Progenitor cell of endocrine pancreas (in vitro differentiated cells): ENCODE results near the gene ALDH3A2. TPM values are rescaled to one million over a fixed set of nuclear protein-coding genes. Genes with fewer than 3 reads are reported as not detected.

Experiments
- DNase-seq: peaks from one replicate; pipeline ENCODE4 v3.0.0; 2021; ENCODE audit warnings: low spot score; ENCODE audit not compliant: unreplicated experiment
- H3K27ac Mint-ChIP-seq: 2 replicates; pipeline ENCODE4 v1.8.0; 2021; ENCODE audit warnings: mild to moderate bottlenecking, moderate library complexity, mixed read lengths
- H3K27me3 Mint-ChIP-seq: 2 replicates; pipeline ENCODE4 v1.8.0; 2021; ENCODE audit warnings: mixed read lengths
- H3K36me3 Mint-ChIP-seq: 2 replicates; pipeline ENCODE4 v1.8.0; 2022; ENCODE audit warnings: mixed read lengths; ENCODE audit not compliant: insufficient read depth
- H3K4me1 Mint-ChIP-seq: 2 replicates; pipeline ENCODE4 v1.8.0; 2021; ENCODE audit warnings: low read depth, mixed read lengths
- H3K4me3 Mint-ChIP-seq: 2 replicates; pipeline ENCODE4 v1.8.0; 2021; ENCODE audit warnings: low read depth, mild to moderate bottlenecking, moderate library complexity, mixed read lengths
- H3K9me3 Mint-ChIP-seq: 2 replicates; pipeline ENCODE4 v1.8.0; 2021; ENCODE audit warnings: low read depth, mixed read lengths
- CTCF ChIP-seq: fragments of 200-600 bp; sonication (generic); IDR thresholded peaks from one replicate; pipeline ENCODE4 v1.5.0; 2021; ENCODE audit warnings: antibody characterized with exemption, mild to moderate bottlenecking; ENCODE audit not compliant: unreplicated experiment
- long read RNA-seq: library from polyadenylated mRNA; unstranded; transcript quantifications from one replicate; pipeline ENCODE4 v2.0.0, GENCODE V29; 2020
- total RNA-seq: library from RNA; stranded (reverse); gene quantifications from 2 replicates; pipeline ENCODE4 v1.2.1, GENCODE V29; 2021

Gene ALDH3A2
- total RNA-seq, result 127 and 145 TPM in 2 replicates
- long read RNA-seq, transcript ALDH3A2-225 (9 exons, 1,558 nt), result minor isoform, 10 of 712 reads
- long read RNA-seq, transcript ALDH3A2-203 (11 exons, 3,640 nt), result minor isoform, 17 of 712 reads
- long read RNA-seq, transcript ALDH3A2-202 (11 exons, 3,828 nt), result minor isoform, 51 of 712 reads
- long read RNA-seq, transcript ALDH3A2-201 (10 exons, 3,928 nt), result major isoform, 545 of 712 reads
- long read RNA-seq, partial matches to known transcripts, result 21 of 712 reads
- long read RNA-seq, other reads (novel, unspliced or antisense), result 59 of 712 reads

GRCh38 chr17:19648475-19649273 lies at the start of gene ALDH3A2:
TSS of gene ALDH3A2 (plus strand) at chr17:19648751. CDS start at chr17:19648972, 221 bp downstream.
- DNase-seq, result peak; percentile 95

GRCh38 chr17:19610311-19610710 lies 38.2 kb upstream of the ALDH3A2 start:
- H3K4me1 Mint-ChIP-seq, result peaks cover 3% of the 10 kb centered on the region
- no peaks in the 10 kb centered on the region for H3K27me3 Mint-ChIP-seq
- peaks cover 3% of the 10 kb centered on the region for H3K9me3 Mint-ChIP-seq
- no peaks in the 10 kb centered on the region for H3K36me3 Mint-ChIP-seq
- H3K27ac Mint-ChIP-seq, result no peak overlapping the region
- TF ChIP-seq CTCF, result no peak
- no peak overlapping the region for H3K4me3 Mint-ChIP-seq
- no peak for DNase-seq

More at GRCh38 chr17:19648475-19649273, at the start of gene ALDH3A2:
- peak within 1 kb of the TSS; percentile 84 for H3K4me3 Mint-ChIP-seq
- no peaks in the 10 kb centered on the region for H3K9me3 Mint-ChIP-seq
- peak within 1 kb of the TSS; percentile 97 for H3K27ac Mint-ChIP-seq
- TF ChIP-seq CTCF, result peak; percentile 23
- peaks cover 48% of the 10 kb centered on the region for H3K4me1 Mint-ChIP-seq
- peaks cover 14% of the 10 kb centered on the region for H3K36me3 Mint-ChIP-seq
- peaks cover 2% of the 10 kb centered on the region for H3K27me3 Mint-ChIP-seq

- Mint-ChIP-seq H3K27me3 (no peaks in the 10 kb centered on the region), H3K9me3 (peaks cover 3% of the 10 kb centered on the region), H3K4me3 (no peak overlapping the region), H3K4me1 (peaks cover 3% of the 10 kb centered on the region), H3K27ac (no peak overlapping the region), H3K36me3 (no peaks in the 10 kb centered on the region)
- no peak for TF ChIP-seq CTCF
- no peak for DNase-seq
These were observed 37.7 kb upstream of the ALDH3A2 start for GRCh38 chr17:19610879-19611278.

GRCh38 chr17:19613979-19614378 lies 34.6 kb upstream of the ALDH3A2 start:
- no peak for TF ChIP-seq CTCF
- Mint-ChIP-seq H3K27me3 (no peaks in the 10 kb centered on the region), H3K4me3 (no peak overlapping the region), H3K36me3 (peaks cover 4% of the 10 kb centered on the region), H3K4me1 (peaks cover 3% of the 10 kb centered on the region), H3K27ac (no peak overlapping the region), H3K9me3 (peaks cover 20% of the 10 kb centered on the region)
- DNase-seq, result no peak

DNA sequence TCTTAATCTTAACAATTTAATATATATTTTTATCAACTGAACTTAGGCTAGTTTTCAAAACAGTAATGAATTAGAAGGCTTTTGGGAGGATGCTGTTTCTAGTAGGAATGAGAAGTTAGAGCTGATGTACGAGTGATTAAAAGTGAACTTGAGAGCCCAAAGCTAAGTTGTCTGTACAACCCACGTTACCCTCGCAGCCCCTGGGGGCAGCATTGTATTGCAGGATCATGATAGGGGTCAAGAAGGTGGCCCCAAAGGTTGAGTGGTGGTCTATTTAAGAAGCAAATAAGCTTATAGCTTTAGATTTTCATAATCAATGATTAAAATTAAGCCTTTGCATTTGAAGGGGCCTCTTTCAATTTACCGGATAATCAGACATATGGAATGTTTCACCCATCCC lies 33.7 kb upstream of the ALDH3A2 start:
- no peak for DNase-seq
- no peak overlapping the region for H3K27ac Mint-ChIP-seq

More for the DNA sequence above, 33.7 kb upstream of the ALDH3A2 start:
- peaks cover 12% of the 10 kb centered on the region for H3K36me3 Mint-ChIP-seq
- peaks cover 3% of the 10 kb centered on the region for H3K4me1 Mint-ChIP-seq
- H3K9me3 Mint-ChIP-seq, result peaks cover 29% of the 10 kb centered on the region
- H3K4me3 Mint-ChIP-seq, result no peak overlapping the region
- no peak for TF ChIP-seq CTCF
- H3K27me3 Mint-ChIP-seq, result no peaks in the 10 kb centered on the region
